NCI-H2227 (cell line): ENCODE data around the gene CD63.
A peak's percentile ranks its signal among the peaks of the same experiment; 100 is the strongest.

ENCODE experiments used
- DNase-seq: peaks from one replicate; lab custom pipeline; 2025; ENCODE audit not compliant: unreplicated experiment; lab: John Stamatoyannopoulos, UW

CD63 gene

GRCh38 chr12:55688716-55689655, 39.8 kb downstream of the CD63 start:
- no peak for DNase-seq

- DNase-seq, result no peak
These were observed 41.1 kb downstream of the CD63 start for GRCh38 chr12:55687746-55688145.

GRCh38 chr12:55686366-55687010, 42.3 kb downstream of the CD63 start:
- DNase-seq, result no peak

- no peak for DNase-seq
These were observed 43.1 kb downstream of the CD63 start for GRCh38 chr12:55685671-55686070.

GRCh38 chr12:55684761-55685370, 43.9 kb downstream of the CD63 start:
- no peak for DNase-seq

GRCh38 chr12:55683676-55684075, 45.1 kb downstream of the CD63 start:
- no peak for DNase-seq

- DNase-seq, result no peak
These were observed 46.6 kb downstream of the CD63 start for GRCh38 chr12:55682087-55682796.

- DNase-seq, result peak; percentile 39
These were observed 47.4 kb downstream of the CD63 start for GRCh38 chr12:55681142-55682077.

GRCh38 chr12:55679691-55680090, 49.1 kb downstream of the CD63 start:
- no peak for DNase-seq

- no peak for DNase-seq
These were observed 52.1 kb downstream of the CD63 start for GRCh38 chr12:55676707-55677106.

- no peak for DNase-seq
These were observed 53.1 kb downstream of the CD63 start for GRCh38 chr12:55675666-55676065.
